HUES48 (cell line): Measurements from ENCODE around the gene RASSF1.
"Not testable (repeated sequence)": the region's sequence is repeated elsewhere in the genome, so short reads cannot be mapped to it uniquely, and the experiment has no call there.

ENCODE experiments used
- H3K27ac ChIP-seq: one replicate; pipeline ENCODE4 v1.7.0; 2013; ENCODE audit warnings: low read depth, low read length, inconsistent platforms
- H3K27me3 ChIP-seq: 2 replicates; pipeline ENCODE4 v1.6.1; 2013; ENCODE audit warnings: mild to moderate bottlenecking, low read length; ENCODE audit not compliant: control insufficient read depth, insufficient read depth
- H3K36me3 ChIP-seq: 2 replicates; pipeline ENCODE4 v1.6.1; 2013; ENCODE audit warnings: low read length; ENCODE audit not compliant: control insufficient read depth, insufficient read depth
- H3K4me1 ChIP-seq: 2 replicates; pipeline ENCODE4 v1.6.1; 2013; ENCODE audit warnings: mild to moderate bottlenecking, low read length; ENCODE audit not compliant: control insufficient read depth, insufficient read depth
- H3K4me3 ChIP-seq: 2 replicates; pipeline ENCODE4 v1.5.1; 2013; ENCODE audit warnings: mild to moderate bottlenecking, low read depth, low read length
- H3K9ac ChIP-seq: 2 replicates; pipeline ENCODE4 v1.6.1; 2013; ENCODE audit warnings: mild to moderate bottlenecking, low read depth, low read length, moderate library complexity
- H3K9me3 ChIP-seq: 2 replicates; pipeline ENCODE4 v1.6.1; 2013; ENCODE audit warnings: low read length; ENCODE audit not compliant: control insufficient read depth, insufficient read depth

The RASSF1 gene

GRCh38 chr3:50289130-50289529, 51.5 kb downstream of the RASSF1 start:
- H3K27me3 ChIP-seq = no peaks in the 10 kb centered on the region
- H3K4me1 ChIP-seq = peaks cover 7% of the 10 kb centered on the region
- peaks cover 42% of the 10 kb centered on the region for H3K36me3 ChIP-seq
- H3K9me3 ChIP-seq = no peaks in the 10 kb centered on the region
- no peak overlapping the region for H3K9ac ChIP-seq
- H3K27ac ChIP-seq = no peak overlapping the region
- H3K4me3 ChIP-seq = no peak overlapping the region

DNA sequence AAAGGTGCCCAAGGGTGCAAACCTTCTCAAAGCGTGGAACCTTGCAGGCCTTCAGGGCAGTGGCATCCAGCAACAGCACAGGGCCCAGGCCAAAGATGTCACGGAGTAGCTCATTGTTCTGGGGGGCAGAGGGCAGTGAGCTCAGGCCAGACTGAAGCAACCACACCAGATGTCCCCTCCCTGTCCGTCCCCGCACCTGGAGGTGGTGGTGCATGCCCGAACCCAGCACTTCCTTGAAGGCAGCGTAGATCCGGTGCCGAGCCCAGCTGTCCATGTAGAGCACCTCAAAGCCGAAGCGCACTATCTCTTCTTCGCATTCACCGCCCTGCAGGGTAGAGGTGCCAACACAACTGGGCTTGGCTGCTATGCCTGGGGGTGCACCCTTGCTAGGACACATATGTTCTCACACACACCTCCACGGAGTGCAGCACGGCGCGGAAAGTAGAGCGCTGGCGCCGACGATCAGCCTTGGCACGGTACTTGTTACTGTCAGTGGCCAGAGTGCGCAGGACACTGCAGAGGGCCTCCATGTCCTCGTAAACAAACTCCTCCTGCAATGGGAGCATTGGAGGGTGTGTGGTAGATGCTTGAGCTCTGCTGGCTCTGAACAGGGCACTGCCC, 52.1 kb downstream of the RASSF1 start:
- no peaks in the 10 kb centered on the region for H3K9me3 ChIP-seq
- H3K4me3 ChIP-seq = no peak overlapping the region
- H3K27me3 ChIP-seq = no peaks in the 10 kb centered on the region
- H3K9ac ChIP-seq = no peak overlapping the region
- peaks cover 7% of the 10 kb centered on the region for H3K4me1 ChIP-seq
- H3K36me3 ChIP-seq = peaks cover 42% of the 10 kb centered on the region
- H3K27ac ChIP-seq = no peak overlapping the region

DNA sequence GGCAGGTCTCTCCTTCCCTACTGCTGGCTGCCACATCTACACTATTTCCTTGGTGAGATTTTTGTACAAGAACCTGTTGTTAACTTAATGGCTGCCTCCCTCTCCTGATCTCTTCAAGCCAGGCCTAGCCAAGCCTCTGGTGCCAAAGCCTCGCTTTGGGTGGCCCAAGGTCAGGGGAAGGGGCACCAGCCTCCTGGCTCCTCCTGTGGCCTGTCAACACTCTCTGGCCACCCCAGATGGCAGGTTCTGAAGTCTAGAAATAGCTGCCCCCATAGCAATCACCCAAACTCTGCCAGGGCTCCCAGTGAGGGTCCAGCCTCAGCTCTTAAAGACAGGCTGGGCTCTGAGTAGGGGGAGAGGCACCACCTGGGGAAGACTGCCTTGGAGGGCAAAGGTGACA, 53.4 kb downstream of the RASSF1 start:
- Histone ChIP-seq H3K4me1 (peaks cover 5% of the 10 kb centered on the region; the same call in 1 of the 2 replicates), H3K9ac (no peak overlapping the region), H3K4me3 (no peak overlapping the region), H3K36me3 (peaks cover 42% of the 10 kb centered on the region), H3K27ac (no peak overlapping the region), H3K9me3 (no peaks in the 10 kb centered on the region), H3K27me3 (no peaks in the 10 kb centered on the region)

GRCh38 chr3:50286322-50287227, 54.1 kb downstream of the RASSF1 start:
- Histone ChIP-seq H3K27me3 (no peaks in the 10 kb centered on the region), H3K9ac (no peak overlapping the region), H3K9me3 (no peaks in the 10 kb centered on the region), H3K4me3 (no peak overlapping the region), H3K36me3 (peaks cover 42% of the 10 kb centered on the region), H3K27ac (no peak overlapping the region), H3K4me1 (peaks cover 4% of the 10 kb centered on the region; the same call in 1 of the 2 replicates)

DNA sequence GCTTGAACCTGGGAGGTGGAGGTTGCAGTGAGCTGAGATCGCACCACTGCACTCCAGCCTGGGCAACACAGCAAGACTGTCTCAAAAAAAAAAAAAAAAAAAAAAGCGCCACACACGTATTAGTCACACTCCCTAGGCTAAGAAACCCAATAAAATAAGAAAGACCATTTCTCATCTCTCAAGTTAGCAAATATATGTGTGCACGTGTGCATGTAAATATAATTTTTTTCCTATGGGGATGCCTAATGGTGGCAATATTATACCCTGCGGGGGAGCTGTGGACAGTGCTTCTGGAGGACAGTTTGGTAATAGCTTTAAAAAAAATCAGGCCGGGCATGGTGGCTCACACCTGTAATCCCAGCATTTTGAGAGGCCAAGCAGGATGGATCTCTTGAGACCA, 56.5 kb downstream of the RASSF1 start:
- H3K36me3 ChIP-seq = peaks cover 26% of the 10 kb centered on the region
- not testable (repeated sequence) for H3K4me3 ChIP-seq, H3K9ac ChIP-seq, H3K4me1 ChIP-seq, H3K27me3 ChIP-seq, H3K9me3 ChIP-seq, H3K27ac ChIP-seq
